HFF-Myc (cell line): Measurements from ENCODE around the gene ELSPBP1.
A peak's percentile ranks its signal among the peaks of the same experiment; 100 is the strongest.
"Not testable (repeated sequence)": the region's sequence is repeated elsewhere in the genome, so short reads cannot be mapped to it uniquely, and the experiment has no call there.

ENCODE experiments used
- DNase-seq: peaks from one replicate; pipeline ENCODE4 v3.0.0-alpha.2; 2011; ENCODE audit warnings: low read depth; ENCODE audit errors: extremely low read depth
- H3K4me3 ChIP-seq: replicated peaks from 2 replicates; pipeline ENCODE4 v1.5.1; 2011; ENCODE audit warnings: low read depth, mild to moderate bottlenecking, control low read depth, low read length
- TF ChIP-seq, protein P1 (sequence below): IDR thresholded peaks from 2 replicates; pipeline ENCODE4 v1.5.1; 2012; ENCODE audit warnings: mild to moderate bottlenecking, low read depth, low read length, control low read depth; ENCODE audit errors: missing control alignments

Gene ELSPBP1

GRCh38 chr19:47994209-47994802 is at the start of gene ELSPBP1:
TSS of gene ELSPBP1 (plus strand) at chr19:47994632. CDS start at chr19:48008668, 14,036 bp downstream.
- no peak within 1 kb of the TSS for H3K4me3 ChIP-seq
- DNase-seq = no peak
- TF ChIP-seq, protein P1, sequence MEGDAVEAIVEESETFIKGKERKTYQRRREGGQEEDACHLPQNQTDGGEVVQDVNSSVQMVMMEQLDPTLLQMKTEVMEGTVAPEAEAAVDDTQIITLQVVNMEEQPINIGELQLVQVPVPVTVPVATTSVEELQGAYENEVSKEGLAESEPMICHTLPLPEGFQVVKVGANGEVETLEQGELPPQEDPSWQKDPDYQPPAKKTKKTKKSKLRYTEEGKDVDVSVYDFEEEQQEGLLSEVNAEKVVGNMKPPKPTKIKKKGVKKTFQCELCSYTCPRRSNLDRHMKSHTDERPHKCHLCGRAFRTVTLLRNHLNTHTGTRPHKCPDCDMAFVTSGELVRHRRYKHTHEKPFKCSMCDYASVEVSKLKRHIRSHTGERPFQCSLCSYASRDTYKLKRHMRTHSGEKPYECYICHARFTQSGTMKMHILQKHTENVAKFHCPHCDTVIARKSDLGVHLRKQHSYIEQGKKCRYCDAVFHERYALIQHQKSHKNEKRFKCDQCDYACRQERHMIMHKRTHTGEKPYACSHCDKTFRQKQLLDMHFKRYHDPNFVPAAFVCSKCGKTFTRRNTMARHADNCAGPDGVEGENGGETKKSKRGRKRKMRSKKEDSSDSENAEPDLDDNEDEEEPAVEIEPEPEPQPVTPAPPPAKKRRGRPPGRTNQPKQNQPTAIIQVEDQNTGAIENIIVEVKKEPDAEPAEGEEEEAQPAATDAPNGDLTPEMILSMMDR = no peak

- TF ChIP-seq, protein P1 = peak; percentile 39
- DNase-seq, H3K4me3 ChIP-seq: not testable (repeated sequence)
Observed at GRCh38 chr19:47949852-47950521, 44.4 kb upstream of the ELSPBP1 start.

DNA sequence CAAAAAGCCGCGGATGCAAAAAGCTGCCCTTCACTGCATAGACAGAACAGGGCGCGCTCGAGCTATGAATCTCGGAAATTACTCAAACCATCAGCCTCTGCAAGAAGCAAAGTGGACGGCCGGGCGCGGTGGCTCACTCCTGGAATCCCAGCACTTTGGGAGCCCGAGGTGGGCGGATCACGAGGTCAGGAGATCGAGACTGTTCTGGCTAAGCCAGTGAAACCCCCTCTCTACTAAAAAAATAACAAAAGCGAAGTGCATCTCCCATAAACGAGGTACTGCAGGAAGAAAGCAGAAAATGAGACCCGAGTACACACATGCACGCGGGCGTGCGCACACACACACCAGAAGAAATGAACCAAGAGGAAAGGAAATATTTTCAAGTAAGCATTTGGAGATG is 42.3 kb upstream of the ELSPBP1 start:
- not testable (repeated sequence) for H3K4me3 ChIP-seq, DNase-seq

DNA sequence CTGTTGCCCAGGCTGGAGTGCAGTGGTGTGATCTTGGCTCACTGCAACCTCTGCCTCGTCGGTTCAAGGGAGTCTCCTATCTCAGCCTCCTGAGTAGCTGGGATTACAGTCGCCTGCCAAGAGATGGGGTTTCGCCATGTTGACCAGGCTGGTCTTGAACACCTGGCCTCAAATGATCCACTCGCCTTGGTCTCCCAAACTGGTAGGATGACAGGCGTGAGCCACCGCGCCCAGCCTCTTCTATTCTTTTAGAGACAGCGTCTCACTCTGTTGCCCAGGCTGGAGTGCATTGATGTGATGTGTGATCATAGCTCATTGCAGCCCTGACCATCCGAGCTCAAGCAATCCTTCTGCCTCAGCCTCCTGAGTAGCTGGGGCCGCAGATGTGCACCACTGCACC is 38.5 kb upstream of the ELSPBP1 start:
- not testable (repeated sequence) for H3K4me3 ChIP-seq, DNase-seq

DNA sequence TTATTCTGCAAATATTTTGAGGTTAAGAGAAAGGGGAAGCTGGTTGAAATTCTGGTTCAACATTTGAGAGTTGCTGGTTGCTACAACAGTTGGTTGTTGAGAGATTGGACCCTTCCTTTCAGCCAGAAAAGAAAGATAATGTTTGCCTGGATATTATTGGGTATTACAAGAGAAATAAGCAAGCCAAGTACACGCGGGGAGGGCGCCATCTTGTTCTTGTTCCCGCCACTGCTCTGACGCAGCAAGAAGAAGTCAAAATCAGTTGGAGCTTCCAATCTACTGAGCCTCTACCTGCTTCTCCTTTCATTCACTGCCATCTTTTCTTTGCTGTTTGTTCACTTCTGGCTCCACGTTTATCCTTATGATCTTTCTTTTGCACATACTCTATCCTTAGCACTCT is 20.9 kb upstream of the ELSPBP1 start:
- TF ChIP-seq, protein P1 = no peak
- DNase-seq = no peak
- H3K4me3 ChIP-seq = no peak overlapping the region

GRCh38 chr19:47991191-47991808 is 3.1 kb upstream of the ELSPBP1 start:
- no peak for DNase-seq
- H3K4me3 ChIP-seq = no peak overlapping the region
- TF ChIP-seq, protein P1 = no peak

DNA sequence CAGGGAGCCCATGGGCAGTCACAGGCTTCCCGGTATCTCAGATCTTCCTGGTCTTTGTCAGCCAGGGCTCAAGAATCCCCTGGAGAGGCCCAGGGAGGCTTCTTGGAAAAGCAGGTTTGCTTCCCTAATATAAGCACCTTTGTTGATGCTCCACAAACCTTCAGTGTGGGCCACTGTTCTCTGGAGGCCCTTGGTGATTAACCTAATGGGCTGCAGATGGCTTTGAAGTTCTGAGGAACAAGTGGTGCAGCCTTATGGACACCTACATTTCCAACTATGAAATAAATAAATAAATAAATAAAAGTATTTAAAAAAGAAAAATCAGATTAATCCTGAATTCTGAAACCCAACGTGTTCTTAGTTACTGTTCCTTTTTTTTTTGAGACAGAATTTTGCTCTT is 2.4 kb upstream of the ELSPBP1 start, which contains the start of gene BSPH1:
Gene BSPH1 (minus strand): TSS at position 101 of the 400 bp plus-strand sequence. CDS start 89 bp downstream, at position 12.
- no peak within 1 kb of the TSS for H3K4me3 ChIP-seq
- TF ChIP-seq, protein P1 = no peak
- no peak for DNase-seq

GRCh38 chr19:47996230-47996727 is 1.8 kb downstream of the ELSPBP1 start:
- no peak overlapping the region for H3K4me3 ChIP-seq
- DNase-seq = no peak
- TF ChIP-seq, protein P1 = no peak
